ENCODE measurements around the gene C3orf38. TPM values are rescaled to one million over a fixed set of nuclear protein-coding genes. Genes with fewer than 3 reads are reported as not detected.
A peak's percentile ranks its signal among the peaks of the same experiment; 100 is the strongest.

C3orf38 gene
- total RNA-seq, 1 experiment from 2014 or later = 24.1 TPM

DNA sequence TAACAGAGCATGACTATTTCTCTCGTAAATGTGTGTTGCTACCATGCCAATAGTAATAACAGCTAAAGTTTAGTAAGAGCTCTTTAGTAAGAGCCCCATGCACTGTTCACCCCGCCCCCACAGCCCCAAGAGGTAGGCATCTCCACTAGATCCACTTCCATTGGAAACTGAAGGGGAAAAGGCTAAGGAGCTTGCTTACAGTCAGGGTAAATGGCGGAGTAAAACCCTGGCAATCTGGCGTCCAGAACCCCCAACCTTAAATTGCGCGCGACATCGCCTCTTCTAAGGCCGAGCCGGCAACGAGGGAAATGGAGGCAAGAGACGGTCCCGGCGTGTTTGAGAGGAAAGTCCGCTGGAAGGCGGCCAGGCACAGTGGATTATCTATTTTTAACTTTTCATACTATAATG is 654 bp upstream of the C3orf38 start (continued):
- no peak for TF ChIP-seq IRF1 (CRISPR knock-in tag; IDR thresholded peaks at IDR 0.05)
- TF ChIP-seq SP1 (CRISPR knock-in tag; conservative IDR thresholded peaks at IDR 0.05) = no peak
- no peak for TF ChIP-seq SMAD4 (CRISPR knock-in tag; IDR thresholded peaks at IDR 0.05)
- no peak for TF ChIP-seq NFE2L1 (CRISPR knock-in tag; IDR thresholded peaks at IDR 0.05)
- TF ChIP-seq ESRRA (CRISPR knock-in tag; IDR thresholded peaks at IDR 0.05; ENCODE audit: borderline replicate concordance) = no peak
- TF ChIP-seq ERG (CRISPR knock-in tag; IDR thresholded peaks at IDR 0.05) = no peak
- no peak for TF ChIP-seq USF1 (CRISPR knock-in tag; IDR thresholded peaks at IDR 0.05)

- Mint-ChIP-seq H3K4me1 (peaks cover 20% of the 10 kb centered on the region), H3K36me3 (peaks cover 11% of the 10 kb centered on the region), H3K4me3 (peak overlapping the region; percentile 95), H3K27ac (peak overlapping the region; percentile 98; the same call in 1 of the 2 replicates), H3K27me3 (ENCODE audit: low read depth) (no peaks in the 10 kb centered on the region), H3K9me3 (no peaks in the 10 kb centered on the region)
- ATAC-seq (no peak), DNase-seq (ENCODE audit: low spot score) (no peak)
- POLR2A ChIA-PET = interaction anchor here (1.1 kb wide), 1 partner anchor 14 kb away, joined by 3 read pairs; no protein-coding TSS in a partner anchor
- CTCF ChIA-PET = interaction anchor here (1.2 kb wide), 1 partner anchor 37 kb away, joined by 4 read pairs; no protein-coding TSS in a partner anchor
- TF ChIP-seq ZNF532 (CRISPR knock-in tag; IDR thresholded peaks at IDR 0.05; ENCODE audit: borderline replicate concordance) = no peak
- TF ChIP-seq, protein P1, sequence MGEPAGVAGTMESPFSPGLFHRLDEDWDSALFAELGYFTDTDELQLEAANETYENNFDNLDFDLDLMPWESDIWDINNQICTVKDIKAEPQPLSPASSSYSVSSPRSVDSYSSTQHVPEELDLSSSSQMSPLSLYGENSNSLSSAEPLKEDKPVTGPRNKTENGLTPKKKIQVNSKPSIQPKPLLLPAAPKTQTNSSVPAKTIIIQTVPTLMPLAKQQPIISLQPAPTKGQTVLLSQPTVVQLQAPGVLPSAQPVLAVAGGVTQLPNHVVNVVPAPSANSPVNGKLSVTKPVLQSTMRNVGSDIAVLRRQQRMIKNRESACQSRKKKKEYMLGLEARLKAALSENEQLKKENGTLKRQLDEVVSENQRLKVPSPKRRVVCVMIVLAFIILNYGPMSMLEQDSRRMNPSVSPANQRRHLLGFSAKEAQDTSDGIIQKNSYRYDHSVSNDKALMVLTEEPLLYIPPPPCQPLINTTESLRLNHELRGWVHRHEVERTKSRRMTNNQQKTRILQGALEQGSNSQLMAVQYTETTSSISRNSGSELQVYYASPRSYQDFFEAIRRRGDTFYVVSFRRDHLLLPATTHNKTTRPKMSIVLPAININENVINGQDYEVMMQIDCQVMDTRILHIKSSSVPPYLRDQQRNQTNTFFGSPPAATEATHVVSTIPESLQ (CRISPR knock-in tag; IDR thresholded peaks at IDR 0.05) = no peak
- TF ChIP-seq ZNF219 (CRISPR knock-in tag; IDR thresholded peaks at IDR 0.05; ENCODE audit: borderline replicate concordance) = no peak
- no peak for TF ChIP-seq ATF2 (CRISPR knock-in tag; IDR thresholded peaks at IDR 0.05; ENCODE audit: borderline replicate concordance, low read depth)
- no peak for TF ChIP-seq CTCF (IDR thresholded peaks at IDR 0.05)
- no peak for TF ChIP-seq IRF2 (CRISPR knock-in tag; IDR thresholded peaks at IDR 0.05; ENCODE audit: borderline replicate concordance, low read depth)
- no peak for TF ChIP-seq ETV6 (CRISPR knock-in tag; IDR thresholded peaks at IDR 0.05)
- TF ChIP-seq ZNF263 (CRISPR knock-in tag; IDR thresholded peaks at IDR 0.05; ENCODE audit: low read depth) = no peak
- TF ChIP-seq, protein P2, sequence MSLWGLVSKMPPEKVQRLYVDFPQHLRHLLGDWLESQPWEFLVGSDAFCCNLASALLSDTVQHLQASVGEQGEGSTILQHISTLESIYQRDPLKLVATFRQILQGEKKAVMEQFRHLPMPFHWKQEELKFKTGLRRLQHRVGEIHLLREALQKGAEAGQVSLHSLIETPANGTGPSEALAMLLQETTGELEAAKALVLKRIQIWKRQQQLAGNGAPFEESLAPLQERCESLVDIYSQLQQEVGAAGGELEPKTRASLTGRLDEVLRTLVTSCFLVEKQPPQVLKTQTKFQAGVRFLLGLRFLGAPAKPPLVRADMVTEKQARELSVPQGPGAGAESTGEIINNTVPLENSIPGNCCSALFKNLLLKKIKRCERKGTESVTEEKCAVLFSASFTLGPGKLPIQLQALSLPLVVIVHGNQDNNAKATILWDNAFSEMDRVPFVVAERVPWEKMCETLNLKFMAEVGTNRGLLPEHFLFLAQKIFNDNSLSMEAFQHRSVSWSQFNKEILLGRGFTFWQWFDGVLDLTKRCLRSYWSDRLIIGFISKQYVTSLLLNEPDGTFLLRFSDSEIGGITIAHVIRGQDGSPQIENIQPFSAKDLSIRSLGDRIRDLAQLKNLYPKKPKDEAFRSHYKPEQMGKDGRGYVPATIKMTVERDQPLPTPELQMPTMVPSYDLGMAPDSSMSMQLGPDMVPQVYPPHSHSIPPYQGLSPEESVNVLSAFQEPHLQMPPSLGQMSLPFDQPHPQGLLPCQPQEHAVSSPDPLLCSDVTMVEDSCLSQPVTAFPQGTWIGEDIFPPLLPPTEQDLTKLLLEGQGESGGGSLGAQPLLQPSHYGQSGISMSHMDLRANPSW (CRISPR knock-in tag; conservative IDR thresholded peaks at IDR 0.05; ENCODE audit: low read depth) = no peak
- no peak for TF ChIP-seq NFE2L1 (CRISPR knock-in tag; IDR thresholded peaks at IDR 0.05)
- TF ChIP-seq SMAD3 (CRISPR knock-in tag; IDR thresholded peaks at IDR 0.05; ENCODE audit: borderline replicate concordance) = no peak
- no peak for TF ChIP-seq RORB (CRISPR knock-in tag; IDR thresholded peaks at IDR 0.05)
- TF ChIP-seq TCF7 (CRISPR knock-in tag; IDR thresholded peaks at IDR 0.05; ENCODE audit: low read depth) = no peak
- TF ChIP-seq, protein P3, sequence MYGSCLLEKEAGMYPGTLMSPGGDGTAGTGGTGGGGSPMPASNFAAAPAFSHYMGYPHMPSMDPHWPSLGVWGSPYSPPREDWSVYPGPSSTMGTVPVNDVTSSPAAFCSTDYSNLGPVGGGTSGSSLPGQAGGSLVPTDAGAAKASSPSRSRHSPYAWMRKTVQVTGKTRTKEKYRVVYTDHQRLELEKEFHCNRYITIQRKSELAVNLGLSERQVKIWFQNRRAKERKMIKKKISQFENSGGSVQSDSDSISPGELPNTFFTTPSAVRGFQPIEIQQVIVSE (CRISPR knock-in tag; IDR thresholded peaks at IDR 0.05; ENCODE audit: borderline replicate concordance) = no peak
Observed at GRCh38 chr3:88150371-88150770, 612 bp downstream of the C3orf38 start.

All from WTC11 (cell line).